Endothelial cell of umbilical vein (primary cell): ENCODE results near the gene DMXL1.

Source experiments
- EZH2 ChIP-seq: IDR thresholded peaks from 2 replicates; pipeline ENCODE4 v1.6.1; 2012; ENCODE audit warnings: borderline replicate concordance, low read depth, mild to moderate bottlenecking, moderate library complexity, low read length, inconsistent platforms; ENCODE audit not compliant: severe bottlenecking
- FOS ChIP-seq: IDR thresholded peaks from 2 replicates; pipeline ENCODE4 v1.6.1; 2011; ENCODE audit warnings: mild to moderate bottlenecking, low read length, moderate library complexity, borderline replicate concordance; ENCODE audit not compliant: insufficient read depth
- GATA2 ChIP-seq: IDR thresholded peaks from 2 replicates; pipeline ENCODE4 v1.7.0; 2011; ENCODE audit warnings: low read depth, mild to moderate bottlenecking, moderate library complexity, mixed read lengths, low read length; ENCODE audit not compliant: insufficient read length, insufficient read depth
- JUN ChIP-seq: IDR thresholded peaks from 2 replicates; pipeline ENCODE4 v1.6.1; 2011; ENCODE audit warnings: borderline replicate concordance, low read depth; ENCODE audit not compliant: insufficient read length, insufficient read depth
- MYC ChIP-seq: IDR thresholded peaks from one replicate; pipeline ENCODE4 v1.6.1; 2011; ENCODE audit warnings: mild to moderate bottlenecking, low read depth, low read length
- POLR2A ChIP-seq: IDR thresholded peaks from 2 replicates; pipeline ENCODE4 v1.6.1; 2012; ENCODE audit warnings: low read depth, mild to moderate bottlenecking, control low read depth, low read length
- POLR2AphosphoS5 ChIP-seq: IDR thresholded peaks from 2 replicates; pipeline ENCODE4 v1.6.1; 2012; ENCODE audit warnings: low read depth, mild to moderate bottlenecking, control low read depth, low read length, moderate library complexity; ENCODE audit not compliant: insufficient read depth
- TF ChIP-seq, protein P1 (sequence below), 2 donors: IDR thresholded peaks; 1 replicate in 1 of 2; 2 replicates in 1 of 2; pipeline ENCODE4 v1.5.1; 2011; ENCODE audit warnings: low read length in 2 of 2, mild to moderate bottlenecking in 2 of 2, moderate library complexity in 2 of 2, control low read depth in 1 of 2, inconsistent platforms in 1 of 2, low read depth in 1 of 2; ENCODE audit not compliant: insufficient read depth in 1 of 2; ENCODE audit errors: extremely low read depth in 1 of 2
- TF ChIP-seq, protein P2 (sequence below): IDR thresholded peaks from 2 replicates; pipeline ENCODE4 v1.6.1; 2011; ENCODE audit not compliant: insufficient read depth, insufficient read length

DNA sequence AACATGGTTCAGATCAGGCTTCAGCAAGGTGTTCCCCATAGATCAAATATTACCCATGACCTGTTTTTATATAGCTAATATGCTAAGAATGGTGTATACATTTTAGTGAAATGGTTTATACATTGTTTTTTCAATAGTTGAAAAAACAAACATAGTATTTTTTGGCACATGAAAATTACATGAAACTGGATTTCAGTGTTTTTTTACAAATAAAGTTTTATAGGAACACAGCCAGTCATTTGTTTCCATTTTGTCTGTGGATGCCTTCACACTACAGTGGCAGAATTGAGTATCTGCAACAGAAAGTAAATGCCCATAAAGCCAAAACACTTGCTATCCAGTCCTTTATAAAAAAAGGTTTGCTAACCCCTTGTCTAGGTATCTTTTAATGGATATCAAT lies 150.4 kb downstream of the DMXL1 start:
- TF ChIP-seq, protein P1, sequence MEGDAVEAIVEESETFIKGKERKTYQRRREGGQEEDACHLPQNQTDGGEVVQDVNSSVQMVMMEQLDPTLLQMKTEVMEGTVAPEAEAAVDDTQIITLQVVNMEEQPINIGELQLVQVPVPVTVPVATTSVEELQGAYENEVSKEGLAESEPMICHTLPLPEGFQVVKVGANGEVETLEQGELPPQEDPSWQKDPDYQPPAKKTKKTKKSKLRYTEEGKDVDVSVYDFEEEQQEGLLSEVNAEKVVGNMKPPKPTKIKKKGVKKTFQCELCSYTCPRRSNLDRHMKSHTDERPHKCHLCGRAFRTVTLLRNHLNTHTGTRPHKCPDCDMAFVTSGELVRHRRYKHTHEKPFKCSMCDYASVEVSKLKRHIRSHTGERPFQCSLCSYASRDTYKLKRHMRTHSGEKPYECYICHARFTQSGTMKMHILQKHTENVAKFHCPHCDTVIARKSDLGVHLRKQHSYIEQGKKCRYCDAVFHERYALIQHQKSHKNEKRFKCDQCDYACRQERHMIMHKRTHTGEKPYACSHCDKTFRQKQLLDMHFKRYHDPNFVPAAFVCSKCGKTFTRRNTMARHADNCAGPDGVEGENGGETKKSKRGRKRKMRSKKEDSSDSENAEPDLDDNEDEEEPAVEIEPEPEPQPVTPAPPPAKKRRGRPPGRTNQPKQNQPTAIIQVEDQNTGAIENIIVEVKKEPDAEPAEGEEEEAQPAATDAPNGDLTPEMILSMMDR (IDR thresholded peaks at IDR 0.05; ENCODE audit: extremely low read depth in 1 of 2, insufficient read depth in 1 of 2, low read depth in 1 of 2, low read length in 2 of 2) = no peak
- no peak for TF ChIP-seq POLR2A
- no peak for TF ChIP-seq POLR2AphosphoS5
- TF ChIP-seq JUN = no peak
- no peak for TF ChIP-seq EZH2
- TF ChIP-seq, protein P2, sequence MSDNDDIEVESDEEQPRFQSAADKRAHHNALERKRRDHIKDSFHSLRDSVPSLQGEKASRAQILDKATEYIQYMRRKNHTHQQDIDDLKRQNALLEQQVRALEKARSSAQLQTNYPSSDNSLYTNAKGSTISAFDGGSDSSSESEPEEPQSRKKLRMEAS = no peak
- no peak for TF ChIP-seq MYC
- no peak for TF ChIP-seq FOS
- TF ChIP-seq GATA2 = no peak
